Erythroblast (primary cell): ENCODE data around the gene KCNIP3.
"Not testable (repeated sequence)": the region's sequence is repeated elsewhere in the genome, so short reads cannot be mapped to it uniquely, and the experiment has no call there.

Experiments used
- DNase-seq, 2 experiments: peaks; one replicate each; lab custom pipeline; 2025; lab: John Stamatoyannopoulos, UW
- GATA1 ChIP-seq: IDR thresholded peaks from 2 replicates; pipeline ENCODE4 v1.6.1; 2011; ENCODE audit warnings: low read depth, mild to moderate bottlenecking, control low read depth, low read length, moderate library complexity
- POLR2A ChIP-seq: IDR thresholded peaks from 2 replicates; pipeline ENCODE4 v1.6.1; 2011; ENCODE audit warnings: mild to moderate bottlenecking, low read length

The KCNIP3 gene

GRCh38 chr2:95362486-95362885 lies 65.3 kb downstream of the KCNIP3 start:
- TF ChIP-seq POLR2A (no peak), GATA1 (no peak)
- DNase-seq = no peak

DNA sequence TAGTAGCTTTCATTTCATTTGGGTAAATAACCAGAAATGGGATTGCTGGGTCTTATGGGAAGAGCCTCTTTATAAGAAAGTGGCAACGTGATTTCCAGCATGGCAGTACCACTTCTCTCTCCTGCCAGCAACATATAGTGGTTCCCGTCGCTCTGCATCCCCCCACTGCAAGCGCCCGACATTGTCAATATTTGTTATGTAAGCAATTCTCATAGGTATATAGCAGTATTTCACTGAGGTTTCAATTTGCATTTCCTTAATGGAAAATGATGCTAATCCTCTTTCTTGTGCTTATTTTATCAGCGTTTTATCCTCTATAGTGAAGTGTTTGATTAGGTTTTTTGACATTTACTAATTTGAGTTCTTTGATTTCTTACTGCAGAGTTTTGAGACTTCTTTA lies 69.4 kb downstream of the KCNIP3 start:
- TF ChIP-seq POLR2A = no peak
- TF ChIP-seq GATA1 = no peak
- DNase-seq = no peak

DNA sequence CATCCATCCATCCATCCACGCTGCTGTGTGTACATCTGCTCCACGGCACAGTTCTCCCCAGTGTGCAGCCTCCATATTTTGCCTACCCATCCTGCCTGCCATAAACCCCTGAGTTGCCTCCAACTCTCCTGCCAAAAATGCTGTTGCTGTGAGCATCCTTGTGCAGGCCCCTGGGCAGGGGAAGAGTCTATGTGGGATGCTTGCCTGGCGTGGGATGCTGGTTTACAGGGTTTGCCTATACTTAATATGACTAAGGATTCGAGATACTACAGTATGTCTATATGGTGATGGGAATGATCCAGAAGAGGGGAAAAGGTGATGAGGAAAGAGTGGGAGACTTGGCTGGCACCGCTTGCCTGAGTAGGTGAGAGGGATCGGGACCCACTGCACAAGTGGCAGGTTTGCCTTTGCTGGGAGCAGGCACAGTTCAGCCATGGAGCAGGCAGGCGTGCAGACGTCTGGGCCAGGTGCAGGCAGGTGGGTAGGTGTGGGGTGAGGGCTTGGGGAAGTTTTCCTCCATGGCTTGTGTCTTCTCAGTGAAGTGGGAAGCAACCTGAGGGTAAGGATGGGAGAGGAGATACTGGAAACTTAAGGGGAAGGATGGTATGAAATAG lies 75.2 kb downstream of the KCNIP3 start:
- TF ChIP-seq GATA1 (no peak), POLR2A (no peak)
- no peak for DNase-seq

GRCh38 chr2:95372845-95373244 lies 75.7 kb downstream of the KCNIP3 start:
- TF ChIP-seq GATA1 (no peak), POLR2A (no peak)
- no peak for DNase-seq

DNA sequence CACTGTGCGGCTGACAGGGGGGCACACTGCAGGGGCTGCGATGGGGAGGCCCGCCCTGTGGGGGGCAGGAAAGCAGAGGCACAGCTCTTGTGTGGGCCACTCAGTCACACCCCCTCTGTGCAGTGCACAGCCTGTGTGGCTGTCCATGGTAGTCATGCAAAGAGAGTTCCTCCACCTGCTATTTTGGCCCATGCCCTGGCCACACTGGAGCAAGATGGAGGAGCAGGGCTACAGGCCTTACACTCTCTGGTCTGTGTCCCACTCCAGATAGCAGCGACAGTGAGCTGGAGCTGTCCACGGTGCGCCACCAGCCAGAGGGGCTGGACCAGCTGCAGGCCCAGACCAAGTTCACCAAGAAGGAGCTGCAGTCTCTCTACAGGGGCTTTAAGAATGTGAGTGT lies 76.9 kb downstream of the KCNIP3 start:
- TF ChIP-seq POLR2A (no peak), GATA1 (no peak)
- no peak for DNase-seq

DNA sequence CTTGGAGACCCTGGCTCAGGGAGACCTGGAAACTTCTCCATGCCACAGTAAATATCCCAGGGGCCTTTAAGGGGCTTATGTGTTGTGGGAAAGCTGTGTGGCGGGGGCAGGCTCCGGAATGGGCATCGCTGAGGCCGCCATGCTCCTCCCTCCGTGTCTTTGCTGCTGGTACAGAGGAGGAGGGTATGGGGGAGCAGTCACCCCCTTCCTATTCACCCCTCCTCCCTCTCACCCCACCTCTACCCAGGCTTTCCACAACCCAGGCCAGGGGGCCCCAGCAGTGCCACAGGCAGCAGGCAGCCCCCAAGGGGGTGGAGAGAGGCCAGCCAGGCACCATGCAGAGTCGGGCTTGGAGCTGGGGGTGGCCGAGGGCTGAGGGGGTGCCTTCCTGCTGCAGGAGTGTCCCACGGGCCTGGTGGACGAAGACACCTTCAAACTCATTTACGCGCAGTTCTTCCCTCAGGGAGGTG lies 77.3 kb downstream of the KCNIP3 start:
- TF ChIP-seq POLR2A = no peak
- no peak for TF ChIP-seq GATA1
- no peak for DNase-seq

GRCh38 chr2:95374921-95375471 lies 77.8 kb downstream of the KCNIP3 start:
- TF ChIP-seq POLR2A (no peak), GATA1 (no peak)
- DNase-seq = no peak

DNA sequence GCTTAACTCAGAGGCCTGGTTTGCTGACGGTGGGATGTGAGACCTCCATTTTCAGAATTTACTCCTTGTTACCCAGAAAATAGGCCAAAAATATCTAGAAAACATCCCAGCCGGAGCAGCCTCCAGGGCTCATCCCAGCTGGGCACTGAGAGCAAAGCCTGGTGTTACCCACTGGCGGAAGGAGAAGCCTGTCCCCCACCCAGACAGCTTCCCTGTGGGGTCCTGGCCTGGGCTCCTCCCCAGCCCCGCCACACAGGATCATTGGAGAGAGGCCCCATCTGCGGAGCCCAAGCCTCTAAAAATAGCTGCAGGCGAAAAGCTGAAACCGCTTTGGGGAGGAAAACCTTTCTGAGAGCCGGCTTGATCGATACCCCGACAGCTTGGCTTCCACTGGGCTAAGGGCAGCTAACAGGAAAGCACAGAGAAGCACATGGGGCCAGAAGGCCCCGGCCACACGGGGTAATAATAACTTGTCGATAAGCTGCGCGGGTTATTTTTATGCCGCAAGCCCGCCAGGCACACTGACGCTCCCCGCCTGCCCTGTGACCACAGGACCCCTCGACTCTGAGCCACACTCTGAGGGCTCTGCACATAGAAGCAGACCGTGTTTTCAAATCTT lies 78.5 kb downstream of the KCNIP3 start:
- no peak for DNase-seq
- TF ChIP-seq GATA1 (no peak), POLR2A (no peak)

DNA sequence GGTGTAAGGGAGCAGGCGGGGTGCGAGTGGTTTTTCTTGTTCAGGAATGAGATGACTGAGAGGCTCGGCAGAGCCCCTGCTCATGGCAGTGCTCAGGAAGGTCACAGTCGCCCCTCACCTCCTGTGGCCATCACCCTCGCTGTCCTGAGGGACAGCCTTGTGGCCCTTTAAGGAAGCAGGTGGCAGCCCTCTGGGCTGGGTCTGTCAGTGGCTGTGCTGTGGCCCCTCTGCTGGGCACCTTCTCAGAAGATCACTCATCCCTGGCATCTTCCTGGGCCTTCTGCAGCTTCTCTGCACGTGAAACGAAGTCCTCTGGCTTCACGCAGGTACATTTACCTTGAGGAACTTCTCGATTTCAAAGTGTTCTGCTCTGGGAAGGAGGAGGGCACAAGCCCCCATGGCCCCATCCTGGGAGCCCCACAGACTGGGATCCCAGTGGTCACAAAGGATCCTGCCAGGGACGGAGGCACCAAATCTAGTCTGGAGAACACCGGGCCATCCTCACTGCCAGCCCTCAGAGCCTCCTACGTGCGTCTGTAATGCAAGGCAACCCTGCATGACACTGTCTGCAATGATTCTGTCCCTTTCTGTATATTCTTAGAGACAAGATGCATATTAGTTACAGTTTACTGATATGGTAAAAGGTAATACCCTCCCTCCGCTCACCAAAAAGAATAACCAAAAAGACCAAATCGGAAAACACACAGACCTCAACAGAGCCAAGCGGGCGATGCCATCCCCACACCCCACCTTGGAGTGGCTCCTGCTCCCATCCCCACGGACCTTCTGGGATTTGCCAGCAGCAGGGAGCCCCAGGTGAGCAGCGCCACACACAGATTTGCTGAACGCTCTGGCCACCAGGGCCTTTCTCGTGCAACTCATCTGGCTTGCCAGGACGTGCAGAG lies 79.4 kb downstream of the KCNIP3 start:
- TF ChIP-seq GATA1 (no peak), POLR2A (no peak)
- no peak for DNase-seq

DNA sequence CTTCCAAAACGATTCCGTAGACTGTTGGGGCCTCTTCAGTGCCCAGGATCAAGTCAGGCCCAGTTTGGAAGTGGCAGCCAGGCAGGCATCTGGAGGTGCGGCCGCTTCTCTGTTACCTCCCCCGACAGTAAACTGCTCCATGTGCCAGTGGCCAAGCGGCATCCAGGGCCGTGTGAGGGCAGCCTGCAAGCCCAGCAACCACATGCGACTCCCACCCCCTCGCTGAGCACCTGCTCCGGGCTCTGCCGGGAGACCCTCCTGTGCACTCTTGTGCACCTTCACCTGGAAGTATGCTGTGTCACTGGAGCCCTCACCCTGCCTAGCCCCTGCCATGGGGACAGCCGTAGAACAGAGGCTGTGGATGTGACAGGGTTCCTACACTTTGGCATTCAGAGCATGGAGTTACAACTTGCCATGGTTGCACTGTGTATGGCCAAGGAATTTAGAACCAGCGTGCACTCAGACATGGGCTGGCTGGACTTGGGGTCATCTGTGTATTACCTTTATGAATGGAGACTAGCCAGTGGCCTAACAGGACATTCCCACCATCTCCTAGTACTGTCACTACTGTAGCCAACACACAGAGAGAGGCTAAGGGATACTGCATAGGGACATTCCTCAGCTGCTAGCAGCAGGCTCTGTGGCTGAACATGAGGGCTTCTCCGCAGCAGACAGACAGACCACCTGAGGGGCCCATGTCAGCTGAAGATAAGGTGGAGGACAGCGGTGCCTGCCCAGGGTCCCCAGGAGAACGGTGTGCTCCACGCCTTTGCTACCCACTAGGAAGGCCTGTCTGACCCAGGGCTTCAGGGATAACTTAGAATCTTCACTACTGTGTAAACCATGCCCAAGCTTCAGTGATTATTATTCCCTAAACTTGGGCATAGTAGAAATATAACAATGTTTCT lies 80.3 kb downstream of the KCNIP3 start:
- TF ChIP-seq GATA1 = no peak
- TF ChIP-seq POLR2A = no peak
- DNase-seq = no peak

GRCh38 chr2:95378281-95378680 lies 81.1 kb downstream of the KCNIP3 start:
- DNase-seq = not testable (repeated sequence)

DNA sequence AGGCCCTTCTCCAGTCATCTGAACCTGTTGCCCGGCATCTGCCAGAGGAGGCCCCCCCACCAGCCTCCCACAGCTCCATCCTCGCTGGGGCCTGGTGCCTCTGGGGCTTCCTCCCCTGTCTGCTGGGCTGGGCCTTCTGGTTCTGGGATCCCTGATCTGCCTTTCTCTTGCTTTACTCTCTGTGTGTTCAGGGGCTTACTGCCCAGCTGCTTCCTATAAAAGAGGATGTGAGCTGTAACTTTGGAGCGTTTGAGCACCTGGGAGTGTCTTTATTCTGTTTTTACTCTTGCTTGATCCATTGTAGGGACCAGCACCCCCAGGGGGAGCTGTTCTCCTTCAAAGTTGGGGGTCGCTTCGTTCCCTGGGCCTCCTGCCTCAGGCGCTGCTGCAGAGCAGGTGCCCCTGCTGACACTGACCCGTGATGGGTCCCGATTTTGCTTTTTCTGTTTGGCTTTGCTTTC lies 82.3 kb downstream of the KCNIP3 start:
- peak in 1 of 2 experiments; percentile 5 for DNase-seq
- TF ChIP-seq POLR2A (no peak), GATA1 (no peak)

GRCh38 chr2:95380280-95380679 lies 83.1 kb downstream of the KCNIP3 start:
- DNase-seq = no peak
- no peak for TF ChIP-seq POLR2A
- no peak for TF ChIP-seq GATA1
